Measurements from ENCODE around the gene SLC6A6.

DNA sequence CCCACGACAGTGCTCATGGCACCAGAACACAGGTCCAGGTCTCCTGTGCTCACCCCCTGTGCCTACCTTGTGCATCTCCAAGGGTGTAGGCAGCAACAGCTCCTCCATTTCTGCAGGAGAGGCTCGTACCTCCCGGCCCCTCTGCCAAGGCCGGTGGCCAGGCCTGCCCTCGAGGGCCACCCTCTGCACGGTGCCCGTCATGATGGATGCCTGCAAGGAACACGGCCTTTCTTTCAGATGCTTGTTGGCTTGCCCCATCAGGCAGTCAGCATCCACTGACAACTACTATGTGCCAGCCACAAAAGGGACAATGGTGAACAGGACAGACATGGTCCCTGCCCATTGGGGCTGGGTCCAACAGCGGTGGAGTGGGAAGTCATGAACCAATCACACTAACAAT is 93.9 kb downstream of the SLC6A6 start:
- TF ChIP-seq, protein P1, sequence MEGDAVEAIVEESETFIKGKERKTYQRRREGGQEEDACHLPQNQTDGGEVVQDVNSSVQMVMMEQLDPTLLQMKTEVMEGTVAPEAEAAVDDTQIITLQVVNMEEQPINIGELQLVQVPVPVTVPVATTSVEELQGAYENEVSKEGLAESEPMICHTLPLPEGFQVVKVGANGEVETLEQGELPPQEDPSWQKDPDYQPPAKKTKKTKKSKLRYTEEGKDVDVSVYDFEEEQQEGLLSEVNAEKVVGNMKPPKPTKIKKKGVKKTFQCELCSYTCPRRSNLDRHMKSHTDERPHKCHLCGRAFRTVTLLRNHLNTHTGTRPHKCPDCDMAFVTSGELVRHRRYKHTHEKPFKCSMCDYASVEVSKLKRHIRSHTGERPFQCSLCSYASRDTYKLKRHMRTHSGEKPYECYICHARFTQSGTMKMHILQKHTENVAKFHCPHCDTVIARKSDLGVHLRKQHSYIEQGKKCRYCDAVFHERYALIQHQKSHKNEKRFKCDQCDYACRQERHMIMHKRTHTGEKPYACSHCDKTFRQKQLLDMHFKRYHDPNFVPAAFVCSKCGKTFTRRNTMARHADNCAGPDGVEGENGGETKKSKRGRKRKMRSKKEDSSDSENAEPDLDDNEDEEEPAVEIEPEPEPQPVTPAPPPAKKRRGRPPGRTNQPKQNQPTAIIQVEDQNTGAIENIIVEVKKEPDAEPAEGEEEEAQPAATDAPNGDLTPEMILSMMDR (IDR thresholded peaks at IDR 0.05; ENCODE audit: borderline replicate concordance, extremely low read depth, low read length, poor library complexity, severe bottlenecking), result no peak
- no peak for TF ChIP-seq EZH2 (IDR thresholded peaks at IDR 0.05; ENCODE audit: borderline replicate concordance, low read depth, low read length, severe bottlenecking)
